ENCODE results near the gene BIK.

DNA sequence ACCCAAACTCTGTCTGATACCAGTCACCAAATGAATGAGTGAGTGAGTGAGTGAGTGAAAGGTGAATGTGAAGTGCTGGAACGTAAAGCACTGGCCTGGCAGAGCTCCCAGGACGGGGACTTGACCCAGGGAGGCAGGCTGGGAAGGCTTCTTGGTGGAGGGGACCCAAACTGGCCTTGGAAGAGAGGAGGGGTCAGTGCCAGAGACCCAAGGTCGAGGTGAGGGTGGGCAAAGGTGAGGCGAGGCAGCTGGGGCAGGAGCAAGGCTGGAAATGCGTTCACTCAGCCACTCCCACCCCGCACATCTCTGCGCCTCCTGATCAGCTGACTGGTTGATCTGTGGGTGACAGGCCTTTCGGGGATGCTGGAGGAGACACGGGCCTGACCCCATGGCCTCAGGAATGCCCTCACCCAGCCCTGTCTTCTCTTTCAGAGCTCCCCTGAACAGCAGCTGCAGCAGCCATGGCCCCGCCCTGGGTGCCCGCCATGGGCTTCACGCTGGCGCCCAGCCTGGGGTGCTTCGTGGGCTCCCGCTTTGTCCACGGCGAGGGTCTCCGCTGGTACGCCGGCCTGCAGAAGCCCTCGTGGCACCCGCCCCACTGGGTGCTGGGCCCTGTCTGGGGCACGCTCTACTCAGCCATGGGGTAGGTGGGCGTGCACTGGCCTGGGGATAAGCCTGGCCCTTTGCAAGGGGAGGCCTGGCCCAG lies 48.4 kb downstream of the BIK start:
- TF ChIP-seq, protein P1, sequence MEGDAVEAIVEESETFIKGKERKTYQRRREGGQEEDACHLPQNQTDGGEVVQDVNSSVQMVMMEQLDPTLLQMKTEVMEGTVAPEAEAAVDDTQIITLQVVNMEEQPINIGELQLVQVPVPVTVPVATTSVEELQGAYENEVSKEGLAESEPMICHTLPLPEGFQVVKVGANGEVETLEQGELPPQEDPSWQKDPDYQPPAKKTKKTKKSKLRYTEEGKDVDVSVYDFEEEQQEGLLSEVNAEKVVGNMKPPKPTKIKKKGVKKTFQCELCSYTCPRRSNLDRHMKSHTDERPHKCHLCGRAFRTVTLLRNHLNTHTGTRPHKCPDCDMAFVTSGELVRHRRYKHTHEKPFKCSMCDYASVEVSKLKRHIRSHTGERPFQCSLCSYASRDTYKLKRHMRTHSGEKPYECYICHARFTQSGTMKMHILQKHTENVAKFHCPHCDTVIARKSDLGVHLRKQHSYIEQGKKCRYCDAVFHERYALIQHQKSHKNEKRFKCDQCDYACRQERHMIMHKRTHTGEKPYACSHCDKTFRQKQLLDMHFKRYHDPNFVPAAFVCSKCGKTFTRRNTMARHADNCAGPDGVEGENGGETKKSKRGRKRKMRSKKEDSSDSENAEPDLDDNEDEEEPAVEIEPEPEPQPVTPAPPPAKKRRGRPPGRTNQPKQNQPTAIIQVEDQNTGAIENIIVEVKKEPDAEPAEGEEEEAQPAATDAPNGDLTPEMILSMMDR (IDR thresholded peaks at IDR 0.05), result no peak
- no peak for TF ChIP-seq POLR2A (IDR thresholded peaks at IDR 0.05)

Data from upper lobe of left lung (tissue), 4 donors.